ENCODE measurements around the gene ITGB5. TPM values are rescaled to one million over a fixed set of nuclear protein-coding genes. Genes with fewer than 3 reads are reported as not detected.

Gene ITGB5
- total RNA-seq, 2 donors from 2014 or later: 73.5 to 88.7 TPM

- no peak overlapping the region for H3K4me3 ChIP-seq
- no peak overlapping the region for H3K27ac ChIP-seq
- intact Hi-C loops (cut with DNase I): no loop called here
- TF ChIP-seq POLR2A (IDR thresholded peaks at IDR 0.05): no peak
- TF ChIP-seq, protein P1, sequence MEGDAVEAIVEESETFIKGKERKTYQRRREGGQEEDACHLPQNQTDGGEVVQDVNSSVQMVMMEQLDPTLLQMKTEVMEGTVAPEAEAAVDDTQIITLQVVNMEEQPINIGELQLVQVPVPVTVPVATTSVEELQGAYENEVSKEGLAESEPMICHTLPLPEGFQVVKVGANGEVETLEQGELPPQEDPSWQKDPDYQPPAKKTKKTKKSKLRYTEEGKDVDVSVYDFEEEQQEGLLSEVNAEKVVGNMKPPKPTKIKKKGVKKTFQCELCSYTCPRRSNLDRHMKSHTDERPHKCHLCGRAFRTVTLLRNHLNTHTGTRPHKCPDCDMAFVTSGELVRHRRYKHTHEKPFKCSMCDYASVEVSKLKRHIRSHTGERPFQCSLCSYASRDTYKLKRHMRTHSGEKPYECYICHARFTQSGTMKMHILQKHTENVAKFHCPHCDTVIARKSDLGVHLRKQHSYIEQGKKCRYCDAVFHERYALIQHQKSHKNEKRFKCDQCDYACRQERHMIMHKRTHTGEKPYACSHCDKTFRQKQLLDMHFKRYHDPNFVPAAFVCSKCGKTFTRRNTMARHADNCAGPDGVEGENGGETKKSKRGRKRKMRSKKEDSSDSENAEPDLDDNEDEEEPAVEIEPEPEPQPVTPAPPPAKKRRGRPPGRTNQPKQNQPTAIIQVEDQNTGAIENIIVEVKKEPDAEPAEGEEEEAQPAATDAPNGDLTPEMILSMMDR (IDR thresholded peaks at IDR 0.05): peak; percentile 58 to 80 (median 75)
- no peaks in the 10 kb centered on the region for H3K9me3 ChIP-seq
- 16 to 20% methylated on average over 4 of the region's 4 CpGs for WGBS, 2 donors
- ATAC-seq (peak; percentile 55), DNase-seq (peak; percentile 69 to 82 (median 78))
- no peaks in the 10 kb centered on the region for H3K36me3 ChIP-seq (replicated peaks in 1 of 2; ENCODE audit: insufficient read depth in 1 of 2, low read depth in 2 of 2)
- H3K4me1 ChIP-seq: peaks cover 12% of the 10 kb centered on the region
- no peaks in the 10 kb centered on the region for H3K27me3 ChIP-seq
Observed at GRCh38 chr3:124928333-124929202, 41.4 kb upstream of the ITGB5 start.

- H3K27ac ChIP-seq: no peak overlapping the region
- peaks cover 12% of the 10 kb centered on the region for H3K4me1 ChIP-seq
- TF ChIP-seq, protein P1 (IDR thresholded peaks at IDR 0.05): no peak
- TF ChIP-seq POLR2A (IDR thresholded peaks at IDR 0.05): no peak
- no peak overlapping the region for H3K4me3 ChIP-seq
- WGBS, 2 donors: 89 to 96% methylated on average over 2 of the region's 2 CpGs
- no peaks in the 10 kb centered on the region for H3K36me3 ChIP-seq (replicated peaks in 1 of 2; ENCODE audit: insufficient read depth in 1 of 2, low read depth in 2 of 2)
- DNase-seq (no peak), ATAC-seq (no peak)
- H3K9me3 ChIP-seq: no peaks in the 10 kb centered on the region
- no peaks in the 10 kb centered on the region for H3K27me3 ChIP-seq
- intact Hi-C loops (cut with DNase I): no loop called here
Observed at GRCh38 chr3:124927574-124928045, 40.4 kb upstream of the ITGB5 start.

GRCh38 chr3:124926426-124927101, 39.4 kb upstream of the ITGB5 start:
- ATAC-seq (no peak), DNase-seq (no peak)
- WGBS, 2 donors: 74% methylated on average over 4 of the region's 4 CpGs
- H3K9me3 ChIP-seq: no peaks in the 10 kb centered on the region
- TF ChIP-seq, protein P1 (IDR thresholded peaks at IDR 0.05): no peak
- TF ChIP-seq POLR2A (IDR thresholded peaks at IDR 0.05): no peak
- H3K4me1 ChIP-seq: peaks cover 12% of the 10 kb centered on the region
- H3K27me3 ChIP-seq: no peaks in the 10 kb centered on the region
- intact Hi-C loops (cut with DNase I): no loop called here
- no peak overlapping the region for H3K27ac ChIP-seq
- no peaks in the 10 kb centered on the region for H3K36me3 ChIP-seq (replicated peaks in 1 of 2; ENCODE audit: insufficient read depth in 1 of 2, low read depth in 2 of 2)
- no peak overlapping the region for H3K4me3 ChIP-seq

- ATAC-seq (no peak), DNase-seq (no peak)
- H3K4me3 ChIP-seq: no peak overlapping the region
- TF ChIP-seq, protein P1 (IDR thresholded peaks at IDR 0.05): no peak
- no peak for TF ChIP-seq POLR2A (IDR thresholded peaks at IDR 0.05)
- peaks cover 9% of the 10 kb centered on the region for H3K4me1 ChIP-seq
- 90 to 93% methylated on average over 2 of the region's 2 CpGs for WGBS, 2 donors
- H3K9me3 ChIP-seq: no peaks in the 10 kb centered on the region
- intact Hi-C loops (cut with DNase I): no loop called here
- no peaks in the 10 kb centered on the region for H3K36me3 ChIP-seq (replicated peaks in 1 of 2; ENCODE audit: insufficient read depth in 1 of 2, low read depth in 2 of 2)
- no peaks in the 10 kb centered on the region for H3K27me3 ChIP-seq
- no peak overlapping the region for H3K27ac ChIP-seq
Observed at GRCh38 chr3:124924741-124925140, 37.6 kb upstream of the ITGB5 start.
